H9 (cell line): ENCODE results near the gene SYCP2L. TPM values are rescaled to one million over a fixed set of nuclear protein-coding genes. Genes with fewer than 3 reads are reported as not detected.

Experiments
- DNase-seq: peaks from one replicate; pipeline ENCODE4 v3.0.0-alpha.2; 2017
- H2AFZ ChIP-seq: one replicate; pipeline ENCODE4 v1.6.1; 2013; ENCODE audit warnings: mild to moderate bottlenecking, low read length, control low read depth, moderate library complexity
- H2AK5ac ChIP-seq: 2 replicates; pipeline ENCODE4 v1.6.1; 2013; ENCODE audit warnings: low read length, control low read depth, mixed read lengths; ENCODE audit not compliant: insufficient read length
- H2BK120ac ChIP-seq: one replicate; pipeline ENCODE4 v1.6.1; 2013; ENCODE audit warnings: low read depth, mild to moderate bottlenecking, low read length, control low read depth, inconsistent platforms; ENCODE audit not compliant: poor library complexity, severe bottlenecking
- H2BK12ac ChIP-seq: 2 replicates; pipeline ENCODE4 v1.6.1; 2013; ENCODE audit warnings: low read length, control low read depth, mixed read lengths, low read depth; ENCODE audit not compliant: insufficient read length
- H2BK15ac ChIP-seq: 2 replicates; pipeline ENCODE4 v1.6.1; 2013; ENCODE audit warnings: low read depth, low read length, control low read depth
- H2BK20ac ChIP-seq: one replicate; pipeline ENCODE4 v1.6.1; 2013; ENCODE audit warnings: low read depth, mild to moderate bottlenecking, low read length, control low read depth, inconsistent platforms; ENCODE audit not compliant: poor library complexity, severe bottlenecking
- H2BK5ac ChIP-seq: 2 replicates; pipeline ENCODE4 v1.6.1; 2013; ENCODE audit warnings: low read length, control low read depth, mixed read lengths; ENCODE audit not compliant: insufficient read length
- H3K14ac ChIP-seq: 2 replicates; pipeline ENCODE4 v1.6.1; 2013; ENCODE audit warnings: low read length, control low read depth; ENCODE audit not compliant: insufficient read depth
- H3K18ac ChIP-seq: 2 replicates; pipeline ENCODE4 v1.6.1; 2013; ENCODE audit warnings: low read depth, mild to moderate bottlenecking, mixed read lengths, low read length, control low read depth; ENCODE audit not compliant: insufficient read length
- H3K23ac ChIP-seq: 2 replicates; pipeline ENCODE4 v1.6.1; 2013; ENCODE audit warnings: low read length, control low read depth, mixed read lengths, low read depth; ENCODE audit not compliant: insufficient read length
- H3K23me2 ChIP-seq: 2 replicates; pipeline ENCODE4 v1.6.1; 2013; ENCODE audit warnings: low read depth, mild to moderate bottlenecking, mixed read lengths, low read length, control low read depth; ENCODE audit not compliant: insufficient read length, poor library complexity, severe bottlenecking
- H3K27ac ChIP-seq: 2 replicates; pipeline ENCODE4 v1.5.1; 2013; ENCODE audit warnings: low read length, control low read depth, mixed read lengths, low read depth; ENCODE audit not compliant: insufficient read length
- H3K27me3 ChIP-seq: 2 replicates; pipeline ENCODE4 v1.6.1; 2013; ENCODE audit warnings: low read length, control low read depth, inconsistent platforms; ENCODE audit not compliant: insufficient read depth
- H3K4ac ChIP-seq: 2 replicates; pipeline ENCODE4 v1.6.1; 2013; ENCODE audit warnings: low read depth, mild to moderate bottlenecking, control low read depth, inconsistent platforms, low read length, moderate library complexity
- H3K4me1 ChIP-seq: 2 replicates; pipeline ENCODE4 v1.6.1; 2013; ENCODE audit warnings: low read length, control low read depth, inconsistent platforms; ENCODE audit not compliant: insufficient read depth
- H3K4me2 ChIP-seq: 2 replicates; pipeline ENCODE4 v1.6.1; 2013; ENCODE audit warnings: low read length, control low read depth, mixed read lengths; ENCODE audit not compliant: insufficient read length, insufficient read depth
- H3K56ac ChIP-seq: 2 replicates; pipeline ENCODE4 v1.6.1; 2013; ENCODE audit warnings: low read depth, mild to moderate bottlenecking, mixed read lengths, low read length, control low read depth; ENCODE audit not compliant: insufficient read length
- H3K79me1 ChIP-seq: 2 replicates; pipeline ENCODE4 v1.6.1; 2013; ENCODE audit warnings: low read depth, mild to moderate bottlenecking, moderate library complexity, low read length, control low read depth, inconsistent platforms; ENCODE audit not compliant: insufficient read depth, poor library complexity, severe bottlenecking
- H3K79me2 ChIP-seq: 2 replicates; pipeline ENCODE4 v1.6.1; 2013; ENCODE audit warnings: low read length, control low read depth, inconsistent platforms; ENCODE audit not compliant: insufficient read depth
- H3K9ac ChIP-seq: 2 replicates; pipeline ENCODE4 v1.6.1; 2013; ENCODE audit warnings: low read length, control low read depth, mixed read lengths; ENCODE audit not compliant: insufficient read length; ENCODE audit errors: extremely low read depth
- H3K9me3 ChIP-seq: one replicate; pipeline ENCODE4 v1.6.1; 2013; ENCODE audit warnings: low read depth, low read length, inconsistent platforms; ENCODE audit not compliant: control insufficient read depth
- H3T11ph ChIP-seq: one replicate; pipeline ENCODE4 v1.6.1; 2013; ENCODE audit warnings: mild to moderate bottlenecking, low read length, control low read depth, inconsistent platforms
- H4K20me1 ChIP-seq: one replicate; pipeline ENCODE4 v1.6.1; 2013; ENCODE audit not compliant: control insufficient read depth, insufficient read length, insufficient read depth
- H4K5ac ChIP-seq: 2 replicates; pipeline ENCODE4 v1.6.1; 2013; ENCODE audit warnings: low read depth, mild to moderate bottlenecking, mixed read lengths, low read length, control low read depth; ENCODE audit not compliant: insufficient read length
- H4K8ac ChIP-seq: replicated peaks from 2 replicates; pipeline ENCODE4 v1.6.1; 2013; ENCODE audit warnings: low read length, control low read depth, mixed read lengths, low read depth; ENCODE audit not compliant: insufficient read length
- H4K91ac ChIP-seq: 2 replicates; pipeline ENCODE4 v1.6.1; 2013; ENCODE audit warnings: low read depth, mild to moderate bottlenecking, moderate library complexity, mixed read lengths, low read length, control low read depth; ENCODE audit not compliant: insufficient read length
- H3K27ac Mint-ChIP-seq, 3 experiments: 2 replicates in 2 of 3; 3 replicates in 1 of 3; pipeline ENCODE4 v1.8.0; 2020 to 2021; ENCODE audit warnings: mixed read lengths in 3 of 3, mild to moderate bottlenecking in 1 of 3, moderate library complexity in 1 of 3
- H3K27me3 Mint-ChIP-seq: 2 replicates; pipeline ENCODE4 v1.8.0; 2021; ENCODE audit warnings: low read depth, mild to moderate bottlenecking, moderate library complexity, mixed read lengths
- H3K36me3 Mint-ChIP-seq, 3 experiments: 2 replicates in 2 of 3; 3 replicates in 1 of 3; pipeline ENCODE4 v1.8.0; 2020 to 2021; ENCODE audit warnings: low read depth in 3 of 3, mixed read lengths in 3 of 3; ENCODE audit not compliant: insufficient read depth in 1 of 3
- H3K4me1 Mint-ChIP-seq, 2 experiments: 2 replicates each; pipeline ENCODE4 v1.8.0; 2020; ENCODE audit warnings: mixed read lengths in 2 of 2
- H3K4me3 Mint-ChIP-seq, 2 experiments: 2 replicates in 1 of 2; 3 replicates in 1 of 2; pipeline ENCODE4 v1.8.0; 2020 to 2021; ENCODE audit warnings: mild to moderate bottlenecking in 2 of 2, mixed read lengths in 2 of 2, moderate library complexity in 1 of 2
- H3K9me3 Mint-ChIP-seq, 2 experiments: 2 replicates in 1 of 2; 3 replicates in 1 of 2; pipeline ENCODE4 v1.8.0; 2020; ENCODE audit warnings: mild to moderate bottlenecking in 2 of 2, mixed read lengths in 2 of 2, moderate library complexity in 1 of 2
- WGBS: extraction: QIAGEN DNeasy Blood & Tissue Kit; methylation state at CpG from one replicate; pipeline ENCODE4 v1.1.7; 2013; ENCODE audit warnings: missing lambda C conversion rate, low lambda C conversion rate, mixed read lengths; ENCODE audit not compliant: insufficient read length; ENCODE audit errors: extremely low coverage; 5-methylcytosine and 5-hydroxymethylcytosine counted together
- total RNA-seq: library from RNA; stranded (reverse); gene quantifications from 2 replicates; pipeline ENCODE4 v1.2.1, GENCODE V29; 2021
- TF ChIP-seq, protein P1 (sequence below): fragments of 200-600 bp; sonication (generic); conservative IDR thresholded peaks from 3 replicates; pipeline ENCODE4 v1.8.0; 2021; ENCODE audit warnings: antibody characterized with exemption, mild to moderate bottlenecking

The SYCP2L gene
- total RNA-seq, 1 experiment from 2014 or later = 3.5 TPM

DNA sequence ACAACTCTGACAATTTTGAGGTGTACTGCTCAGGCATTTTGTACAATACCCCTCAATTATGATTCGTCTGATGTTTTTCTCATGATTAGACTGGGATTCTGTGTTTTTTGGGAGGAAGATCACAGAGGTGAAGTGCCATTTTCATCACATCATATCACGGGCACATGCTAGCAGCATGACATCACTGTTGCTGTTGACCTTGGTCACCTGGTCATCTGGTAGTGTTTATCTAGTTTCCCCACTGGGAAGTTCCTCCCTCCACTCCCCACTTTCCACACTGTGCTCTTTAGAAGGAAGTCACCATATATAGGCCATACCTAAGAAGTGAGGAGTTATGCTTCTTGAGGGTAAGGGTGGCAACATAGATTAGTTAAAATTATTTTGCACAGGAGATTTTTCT is 25.8 kb upstream of the SYCP2L start:
- no peak overlapping the region for H3K56ac ChIP-seq
- no peak overlapping the region for H3K4me2 ChIP-seq
- H4K91ac ChIP-seq = no peak overlapping the region
- H3K27ac Mint-ChIP-seq = no peak overlapping the region
- no peak overlapping the region for H3K18ac ChIP-seq
- H3K9ac ChIP-seq = no peak overlapping the region
- no peaks in the 10 kb centered on the region for H3K9me3 ChIP-seq
- no peaks in the 10 kb centered on the region for H3K79me1 ChIP-seq
- H3K4me1 Mint-ChIP-seq = peaks cover 2 to 5% of the 10 kb centered on the region in 2 experiments
- H3K4me1 ChIP-seq = no peaks in the 10 kb centered on the region
- DNase-seq = no peak
- H3K79me2 ChIP-seq = no peaks in the 10 kb centered on the region
- peaks cover 0 to 3% of the 10 kb centered on the region in 2 experiments; a peak in 1 of 5 replicates for H3K9me3 Mint-ChIP-seq
- TF ChIP-seq, protein P1, sequence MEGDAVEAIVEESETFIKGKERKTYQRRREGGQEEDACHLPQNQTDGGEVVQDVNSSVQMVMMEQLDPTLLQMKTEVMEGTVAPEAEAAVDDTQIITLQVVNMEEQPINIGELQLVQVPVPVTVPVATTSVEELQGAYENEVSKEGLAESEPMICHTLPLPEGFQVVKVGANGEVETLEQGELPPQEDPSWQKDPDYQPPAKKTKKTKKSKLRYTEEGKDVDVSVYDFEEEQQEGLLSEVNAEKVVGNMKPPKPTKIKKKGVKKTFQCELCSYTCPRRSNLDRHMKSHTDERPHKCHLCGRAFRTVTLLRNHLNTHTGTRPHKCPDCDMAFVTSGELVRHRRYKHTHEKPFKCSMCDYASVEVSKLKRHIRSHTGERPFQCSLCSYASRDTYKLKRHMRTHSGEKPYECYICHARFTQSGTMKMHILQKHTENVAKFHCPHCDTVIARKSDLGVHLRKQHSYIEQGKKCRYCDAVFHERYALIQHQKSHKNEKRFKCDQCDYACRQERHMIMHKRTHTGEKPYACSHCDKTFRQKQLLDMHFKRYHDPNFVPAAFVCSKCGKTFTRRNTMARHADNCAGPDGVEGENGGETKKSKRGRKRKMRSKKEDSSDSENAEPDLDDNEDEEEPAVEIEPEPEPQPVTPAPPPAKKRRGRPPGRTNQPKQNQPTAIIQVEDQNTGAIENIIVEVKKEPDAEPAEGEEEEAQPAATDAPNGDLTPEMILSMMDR = no peak
- H3K27ac ChIP-seq = no peak overlapping the region
- no peak overlapping the region for H2BK120ac ChIP-seq
- H2BK5ac ChIP-seq = no peak overlapping the region
- WGBS = no CpG with 5 or more reads among the region's 2 CpGs
- no peaks in the 10 kb centered on the region for H3K23me2 ChIP-seq
- H3K23ac ChIP-seq = no peak overlapping the region
- H3K27me3 ChIP-seq = no peaks in the 10 kb centered on the region
- no peak overlapping the region for H2BK15ac ChIP-seq
- H2BK12ac ChIP-seq = no peak overlapping the region
- no peak overlapping the region for H4K8ac ChIP-seq
- no peak overlapping the region for H2AFZ ChIP-seq
- no peaks in the 10 kb centered on the region for H3K36me3 Mint-ChIP-seq
- no peak overlapping the region for H3K14ac ChIP-seq
- no peak overlapping the region for H3K4me3 Mint-ChIP-seq
- no peaks in the 10 kb centered on the region; the same call in 1 of the 2 replicates for H3K27me3 Mint-ChIP-seq
- H3K4ac ChIP-seq = no peak overlapping the region
- H2BK20ac ChIP-seq = no peak overlapping the region
- no peaks in the 10 kb centered on the region for H4K20me1 ChIP-seq
- H2AK5ac ChIP-seq = no peak overlapping the region
- no peak overlapping the region for H4K5ac ChIP-seq
- no peak overlapping the region for H3T11ph ChIP-seq
